Measurements from ENCODE around the gene PRRC2A. TPM values are rescaled to one million over a fixed set of nuclear protein-coding genes. Genes with fewer than 3 reads are reported as not detected.
"Not testable (repeated sequence)": the region's sequence is repeated elsewhere in the genome, so short reads cannot be mapped to it uniquely, and the experiment has no call there.

The PRRC2A gene
- total RNA-seq, 1 donor from 2014 or later = 166 TPM

DNA sequence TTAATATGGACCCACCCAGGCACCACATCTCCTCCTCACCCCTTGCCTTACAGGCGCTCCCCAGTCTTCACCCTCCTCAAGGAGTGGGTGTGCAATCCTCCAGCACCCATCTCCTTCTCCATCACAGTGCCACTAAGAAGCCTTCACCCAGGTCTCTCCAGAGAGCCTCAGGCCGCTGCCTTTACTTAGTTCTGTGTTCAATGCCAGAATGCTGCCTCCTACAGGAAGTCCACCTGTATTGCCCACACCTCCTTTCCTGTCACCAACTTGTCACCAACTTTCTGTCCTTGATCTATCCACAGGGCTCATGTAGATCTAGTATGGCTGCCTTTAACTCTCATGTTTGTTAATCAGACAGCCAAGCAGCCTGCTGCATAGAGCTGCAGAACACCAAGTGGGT, 35.0 kb upstream of the PRRC2A start:
- DNase-seq (ENCODE audit: extremely low read depth, low read depth, low spot score) = no peak

DNA sequence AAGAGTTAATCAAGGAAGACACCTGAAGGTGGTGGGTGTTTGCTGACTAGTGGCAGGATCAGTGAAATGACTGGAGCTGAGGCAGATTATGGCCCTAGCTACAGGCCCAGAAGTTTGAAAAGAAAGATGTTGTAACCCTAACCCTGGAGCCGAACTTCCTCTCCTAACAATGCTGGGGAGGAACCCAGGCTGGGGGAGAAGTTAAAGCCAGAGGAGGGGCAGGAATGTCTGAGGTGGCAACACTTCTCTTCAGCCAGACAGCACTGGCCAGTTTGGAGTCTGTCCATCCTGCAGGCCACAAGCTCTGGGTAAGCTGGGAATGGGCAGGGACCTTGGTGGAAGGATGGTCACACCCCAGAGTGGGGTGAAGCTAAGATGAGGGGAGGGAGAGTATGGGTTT, 34.5 kb upstream of the PRRC2A start, which contains the start of gene LST1:
Gene LST1 (plus strand): TSS at position 270 of the 400 bp plus-strand sequence. CDS start 1,023 bp downstream, outside the sequence.
- no peak for DNase-seq (ENCODE audit: extremely low read depth, low read depth, low spot score)

DNA sequence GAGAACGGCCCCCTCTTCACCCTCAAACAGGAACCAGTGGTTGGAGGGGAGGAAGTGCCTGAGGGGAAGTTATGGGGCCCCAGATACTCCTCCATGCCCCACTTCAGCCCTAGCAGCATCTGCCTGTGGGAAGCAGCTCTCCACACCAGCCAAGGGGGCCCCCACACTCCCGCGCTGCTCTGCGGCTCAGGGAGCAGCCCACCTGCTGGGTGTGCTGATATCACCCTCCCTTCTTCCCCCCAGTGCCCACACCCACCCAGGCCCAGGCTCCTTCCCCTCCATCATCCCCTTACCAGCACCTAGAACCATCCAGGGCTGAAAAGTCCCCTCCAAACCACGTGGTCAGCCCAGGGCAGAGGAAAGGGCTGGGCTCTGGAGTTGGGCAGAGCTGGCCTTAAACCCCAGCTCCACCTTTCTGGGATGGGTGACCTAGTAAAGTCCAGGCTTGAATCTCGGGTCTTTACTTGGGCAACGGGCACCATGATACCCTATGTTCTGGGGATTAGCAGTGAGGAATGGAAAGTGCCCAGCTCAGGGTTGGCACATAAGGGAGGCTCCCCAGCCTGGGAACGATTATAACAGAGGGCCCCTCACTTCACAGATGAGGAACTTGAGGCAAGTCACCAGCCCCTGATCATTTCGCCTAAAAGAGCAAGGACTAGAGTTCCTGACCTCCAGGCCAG, 33.8 kb upstream of the PRRC2A start:
- no peak for DNase-seq (ENCODE audit: extremely low read depth, low read depth, low spot score)

DNA sequence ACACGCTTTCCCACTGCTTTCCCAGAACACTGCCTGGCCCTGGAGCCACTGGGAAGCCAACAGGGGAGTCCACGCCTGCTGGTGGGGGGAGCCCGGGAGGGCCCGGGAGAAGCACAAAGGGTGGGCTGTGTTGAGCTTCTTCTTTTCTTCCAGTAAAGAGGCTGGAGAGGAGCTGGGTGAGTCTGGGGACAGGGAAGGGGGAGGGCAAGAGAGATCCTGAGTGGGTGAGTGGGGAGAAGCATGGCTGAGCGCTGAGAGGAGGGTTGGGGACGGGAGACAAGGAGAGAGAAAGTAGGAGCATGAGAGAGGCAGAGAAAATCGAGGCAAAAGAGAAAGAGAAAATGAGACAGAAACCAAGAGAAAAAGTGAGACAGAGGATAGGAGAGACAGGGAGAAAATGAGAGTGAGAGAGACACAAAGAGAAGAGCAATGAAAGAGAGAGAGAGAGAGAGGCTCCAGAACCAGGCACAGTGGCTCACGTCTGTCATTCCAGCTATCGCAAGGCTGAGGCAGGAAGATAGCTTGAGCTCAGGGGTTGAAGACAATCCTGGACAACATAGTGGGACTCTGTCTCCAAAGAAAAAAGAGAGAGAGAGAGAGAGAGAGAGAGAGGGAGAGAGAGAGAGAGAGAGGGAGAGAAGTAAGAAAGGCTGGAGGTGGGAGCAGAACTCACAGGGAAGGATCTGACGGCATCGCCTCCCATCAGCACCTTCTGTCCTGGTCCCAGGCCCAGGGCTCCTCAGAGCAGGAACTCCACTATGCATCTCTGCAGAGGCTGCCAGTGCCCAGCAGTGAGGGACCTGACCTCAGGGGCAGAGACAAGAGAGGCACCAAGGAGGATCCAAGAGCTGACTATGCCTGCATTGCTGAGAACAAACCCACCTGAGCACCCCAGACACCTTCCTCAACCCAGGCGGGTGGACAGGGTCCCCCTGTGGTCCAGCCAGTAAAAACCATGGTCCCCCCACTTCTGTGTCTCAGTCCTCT, 32.4 kb upstream of the PRRC2A start:
- DNase-seq (ENCODE audit: extremely low read depth, low read depth, low spot score) = no peak

DNA sequence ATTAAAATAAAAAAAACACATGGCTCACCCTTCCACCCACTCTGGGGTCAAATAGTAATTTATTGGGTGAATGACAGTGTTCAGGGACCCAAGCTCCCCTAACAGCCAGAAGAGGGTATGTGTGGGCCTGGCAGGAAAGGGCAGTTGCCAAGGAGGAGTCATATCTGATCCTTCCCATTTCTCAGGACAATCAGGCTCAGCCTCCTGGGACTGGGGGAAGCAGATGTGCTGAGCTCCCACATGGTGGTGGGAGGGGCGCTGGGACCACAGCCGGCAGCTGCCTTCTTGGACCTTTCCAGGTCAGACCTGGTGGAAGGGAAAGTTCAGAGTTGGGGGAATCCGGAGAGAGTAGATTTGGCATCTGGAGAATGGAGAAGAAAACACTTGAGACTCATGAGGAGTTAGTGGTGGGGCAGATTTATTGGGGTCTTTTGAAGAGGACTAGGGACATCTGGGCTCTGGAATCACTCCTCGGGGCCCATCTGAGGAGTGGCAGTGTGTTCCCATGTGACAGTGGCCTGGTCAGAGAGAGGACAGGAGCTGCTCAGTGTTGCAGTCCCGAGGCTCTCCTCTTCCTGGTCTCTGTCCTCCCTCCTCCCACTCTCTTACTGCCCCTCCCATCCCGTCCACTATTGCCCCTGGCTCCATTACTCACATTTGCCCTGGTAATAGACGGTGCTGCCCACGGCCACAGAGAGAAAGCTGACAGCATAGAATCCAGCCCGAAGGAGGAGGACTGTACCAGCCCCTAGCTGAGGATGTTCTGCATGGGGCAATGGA, 31.5 kb upstream of the PRRC2A start:
- DNase-seq (ENCODE audit: extremely low read depth, low read depth, low spot score) = no peak

DNA sequence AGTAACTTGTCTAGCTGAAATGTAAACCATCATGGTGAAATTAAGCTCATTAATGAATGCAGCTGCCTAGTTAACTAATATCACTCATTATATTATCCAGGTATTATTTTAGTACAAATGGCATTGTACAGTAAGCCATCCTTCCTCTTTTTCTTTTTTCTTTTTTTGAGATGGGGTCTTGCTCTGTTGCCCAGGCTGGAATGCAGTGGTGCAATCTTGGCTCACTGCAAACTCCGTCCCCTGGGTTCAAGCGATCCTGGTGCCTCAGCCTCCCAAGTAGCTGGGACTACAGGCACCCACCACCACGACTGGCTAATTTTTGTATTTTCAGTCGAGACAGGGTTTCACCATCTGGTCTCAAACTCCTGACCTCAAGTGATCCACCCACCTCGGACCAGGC, 29.8 kb upstream of the PRRC2A start:
- not testable (repeated sequence) for DNase-seq (ENCODE audit: extremely low read depth, low read depth, low spot score)

DNA sequence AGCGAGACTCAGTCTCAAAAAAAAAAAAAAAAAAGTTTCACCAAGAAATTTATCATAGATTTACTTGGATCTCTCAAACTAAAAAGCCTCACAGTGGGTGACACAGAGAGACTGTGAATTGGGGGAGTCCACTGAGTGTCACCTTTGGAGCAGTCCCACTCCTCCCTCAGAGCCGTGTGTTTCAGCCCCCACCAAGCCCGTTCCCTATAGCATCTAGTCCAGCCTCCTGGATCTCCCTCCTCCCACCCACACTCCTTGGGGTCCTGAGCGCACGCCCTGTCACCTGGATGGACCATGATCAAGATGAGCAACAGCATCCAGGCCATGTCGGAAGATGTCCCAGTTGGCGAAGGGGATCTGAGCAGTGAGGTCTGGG, 28.1 kb upstream of the PRRC2A start:
- no peak for DNase-seq (ENCODE audit: extremely low read depth, low read depth, low spot score)

DNA sequence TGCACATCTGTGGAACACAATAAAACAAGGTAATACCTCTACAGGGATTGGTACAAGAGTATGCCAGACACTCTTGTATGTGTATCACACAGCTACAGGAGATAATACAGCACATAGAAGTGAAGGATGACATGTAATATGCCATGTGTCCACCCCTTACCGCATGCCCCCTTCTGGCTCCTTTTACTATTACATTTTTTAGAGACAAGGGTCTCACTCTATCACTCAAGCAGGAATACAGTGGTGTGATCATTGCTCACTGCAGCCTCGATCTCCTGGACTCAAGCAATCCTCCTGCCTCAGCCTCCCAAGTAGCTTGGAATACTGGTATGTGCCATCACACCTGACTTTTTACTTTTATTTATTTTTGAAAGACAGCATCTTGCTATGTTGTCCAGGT, 23.5 kb upstream of the PRRC2A start:
- no peak for DNase-seq (ENCODE audit: extremely low read depth, low read depth, low spot score)

DNA sequence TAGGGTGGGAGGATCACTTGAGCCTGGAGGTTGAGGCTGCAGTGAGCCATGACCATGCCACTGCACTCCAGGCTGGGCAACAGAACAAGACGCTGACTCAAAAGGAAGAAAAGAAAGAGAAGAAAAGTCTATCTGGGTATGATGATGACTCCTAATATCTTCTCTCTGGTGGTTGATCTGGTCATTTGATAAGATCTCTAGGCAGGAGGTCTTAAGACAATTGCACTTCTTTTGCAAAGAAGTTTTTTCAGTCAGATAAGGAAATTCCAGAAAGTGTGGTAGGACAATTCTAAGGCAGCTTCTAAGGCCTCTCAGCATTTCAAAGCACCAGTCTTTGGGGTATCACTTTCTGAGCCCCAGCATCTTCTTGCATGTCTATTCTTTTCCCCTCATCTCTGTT, 13.2 kb upstream of the PRRC2A start:
- no peak for DNase-seq (ENCODE audit: extremely low read depth, low read depth, low spot score)

DNA sequence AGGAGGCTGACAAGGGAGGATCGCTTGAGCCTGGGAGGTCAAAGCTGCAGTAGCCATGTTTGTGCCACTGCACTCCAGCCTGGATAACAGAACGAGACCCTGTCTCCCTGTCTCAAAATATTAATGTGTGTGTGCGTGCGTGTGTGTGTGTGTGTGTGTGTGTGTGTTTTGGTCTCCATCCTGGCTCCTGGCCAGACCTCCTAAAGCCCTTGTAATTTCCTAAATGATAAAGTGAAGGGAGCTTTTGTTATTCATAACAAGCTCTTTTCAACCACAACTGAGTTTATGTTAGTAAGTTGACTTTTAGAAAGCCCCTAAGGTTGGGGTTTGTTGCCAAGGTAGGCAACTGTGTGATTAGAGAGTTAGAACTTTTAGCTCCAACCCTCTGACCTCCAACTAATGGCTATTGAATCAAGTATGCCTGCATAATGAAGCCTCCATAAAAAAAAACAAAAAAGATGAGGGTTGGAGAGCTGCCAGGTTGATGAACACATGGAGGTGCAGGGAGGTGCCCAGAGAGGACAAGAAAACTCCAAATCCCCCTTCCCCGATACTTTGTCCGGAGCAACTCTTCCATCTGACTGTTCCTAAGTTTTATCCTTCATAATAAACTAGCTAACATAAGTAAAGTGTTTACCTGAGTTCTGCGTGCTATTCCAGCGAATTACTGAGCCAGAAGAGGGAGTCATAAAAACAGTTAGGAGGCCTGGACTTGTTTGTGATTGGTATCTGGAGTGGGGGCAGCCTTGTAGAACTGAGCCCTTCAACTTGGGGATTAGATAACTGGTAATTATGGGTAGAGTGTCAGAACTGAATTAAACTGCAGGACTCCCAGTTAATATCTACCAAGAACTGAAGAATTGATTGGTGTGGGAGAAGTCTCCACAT, 10.8 kb upstream of the PRRC2A start:
- no peak for DNase-seq (ENCODE audit: extremely low read depth, low read depth, low spot score)

DNA sequence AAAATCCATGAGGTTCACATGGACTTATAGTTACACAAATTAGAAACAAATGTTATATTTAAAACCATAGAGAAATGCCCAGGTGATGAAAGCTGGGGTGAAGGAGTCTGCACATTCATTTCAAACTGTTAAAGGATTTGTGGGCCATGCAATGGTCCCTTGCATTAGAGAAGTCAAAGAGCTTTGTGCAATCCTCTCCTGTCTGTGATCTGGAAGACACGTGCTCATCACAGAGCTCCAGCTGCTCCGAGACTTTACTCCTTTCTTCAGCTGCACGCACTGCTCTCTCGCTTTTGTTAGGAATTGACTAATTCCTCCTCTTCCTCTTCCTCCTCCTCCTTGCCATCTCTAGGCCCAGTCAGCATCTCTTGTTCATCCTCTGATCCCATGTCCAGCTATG, 9.5 kb upstream of the PRRC2A start:
- DNase-seq (ENCODE audit: extremely low read depth, low read depth, low spot score) = no peak

DNA sequence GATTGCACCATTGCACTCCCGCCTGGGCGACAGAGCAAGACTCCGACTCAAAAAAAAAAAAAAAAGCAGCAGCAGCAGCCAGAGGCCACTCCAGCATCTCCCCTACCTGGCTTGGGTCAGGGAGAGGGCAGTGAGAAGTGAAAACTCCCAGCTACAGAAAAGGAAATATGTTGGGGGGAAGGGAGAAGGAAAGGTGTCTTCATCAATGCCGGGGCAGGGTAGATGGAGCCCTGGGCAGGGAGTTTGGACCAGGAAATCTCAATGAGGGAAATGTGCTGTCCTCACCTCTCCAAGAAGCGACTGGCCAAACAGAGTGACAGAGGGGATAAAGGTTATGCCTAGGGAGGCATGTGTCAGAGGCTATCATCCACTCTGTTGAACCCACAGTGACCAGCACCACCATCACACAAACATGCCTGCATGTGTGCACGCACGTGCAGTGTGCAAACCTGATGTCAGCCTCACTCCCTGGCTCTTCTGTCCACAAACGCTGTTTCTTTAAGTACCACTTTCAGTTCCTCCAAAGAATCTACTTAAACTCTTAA, 6.4 kb upstream of the PRRC2A start:
- DNase-seq (ENCODE audit: extremely low read depth, low read depth, low spot score) = no peak

DNA sequence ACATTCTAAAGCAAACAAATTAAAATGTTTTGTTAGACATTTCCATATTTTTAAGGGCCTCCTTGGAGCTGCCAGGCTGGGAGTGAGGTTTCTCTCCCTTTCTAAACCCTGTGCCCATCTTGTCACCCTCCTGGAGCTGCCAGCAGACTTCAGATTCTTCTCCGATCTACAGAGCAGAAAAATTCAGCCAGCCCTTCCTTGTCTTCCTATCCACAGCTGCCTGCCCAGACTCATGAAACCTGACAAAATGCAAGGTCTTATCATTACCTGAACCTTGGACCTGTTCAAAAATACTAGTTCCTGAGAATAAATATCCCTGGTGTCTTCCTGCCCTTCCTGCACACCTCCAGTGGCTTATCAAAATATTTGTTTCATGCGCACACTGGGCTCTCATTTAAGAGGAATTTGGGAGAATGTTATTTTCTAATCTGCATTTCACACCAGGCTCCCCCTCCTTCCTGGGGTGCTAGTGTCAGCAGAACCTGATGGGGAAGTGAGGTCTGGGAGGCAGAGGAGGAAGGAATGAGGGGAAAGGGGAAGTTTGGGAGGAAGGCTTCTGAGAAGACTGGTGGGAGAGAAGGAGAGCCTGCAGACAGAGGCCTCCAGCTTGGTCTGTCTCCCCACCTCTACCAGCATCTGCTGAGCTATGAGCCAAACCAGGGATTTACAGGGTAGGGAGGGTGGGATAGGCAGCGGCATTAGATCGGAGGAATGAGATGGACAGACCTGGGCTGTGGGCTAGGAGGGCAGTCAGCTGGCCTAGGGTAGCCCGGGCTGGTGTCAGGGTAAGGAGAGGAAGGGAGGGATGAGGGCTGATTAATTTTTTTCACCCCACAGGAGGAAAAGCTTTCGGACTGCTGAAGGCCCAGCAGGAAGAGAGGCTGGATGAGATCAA, 5.6 kb upstream of the PRRC2A start, which contains the start of gene AIF1:
Gene AIF1 (plus strand): TSS at position 551 of the 895 bp plus-strand sequence. CDS start 96 bp downstream, at position 647.
- no peak for DNase-seq (ENCODE audit: extremely low read depth, low read depth, low spot score)

DNA sequence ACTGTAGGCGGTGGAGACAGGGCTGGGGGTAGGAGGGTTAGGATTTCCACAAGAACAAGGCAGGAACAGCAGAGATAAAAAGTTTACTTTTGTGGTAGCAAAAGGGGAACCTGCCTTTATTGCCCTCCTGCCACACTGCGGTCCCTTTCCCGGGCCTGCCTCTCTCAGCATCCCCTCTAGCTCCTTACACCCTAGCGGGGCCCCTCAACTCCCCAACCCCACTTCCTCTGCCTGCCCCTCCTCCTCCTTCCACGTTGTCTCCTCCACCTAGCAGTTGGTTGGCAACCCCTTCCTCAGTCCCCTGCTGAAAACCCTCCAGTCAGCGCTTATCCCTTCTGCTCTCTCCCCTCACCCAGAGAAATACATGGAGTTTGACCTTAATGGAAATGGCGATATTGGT, 4.8 kb upstream of the PRRC2A start:
- no peak for DNase-seq (ENCODE audit: extremely low read depth, low read depth, low spot score)

DNA sequence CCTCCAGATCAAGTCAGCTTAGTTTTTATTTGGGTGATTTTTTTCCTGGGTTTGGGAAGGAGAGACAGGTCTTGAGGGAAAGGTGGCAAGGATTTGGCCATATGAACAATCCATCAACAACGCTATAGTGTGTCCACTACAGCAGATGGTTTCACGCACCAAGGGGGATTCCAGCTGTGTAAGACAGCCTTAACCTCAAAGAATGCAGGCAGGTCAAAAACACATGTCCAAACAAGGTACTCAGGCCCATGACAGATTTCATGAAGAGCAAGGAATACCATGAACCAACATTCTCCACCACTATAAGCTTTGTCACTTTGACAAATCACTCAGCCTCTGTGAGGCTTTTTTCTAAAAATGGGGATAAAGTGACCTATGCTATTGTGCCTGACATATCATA, 3.5 kb upstream of the PRRC2A start:
- DNase-seq (ENCODE audit: extremely low read depth, low read depth, low spot score) = no peak

DNA sequence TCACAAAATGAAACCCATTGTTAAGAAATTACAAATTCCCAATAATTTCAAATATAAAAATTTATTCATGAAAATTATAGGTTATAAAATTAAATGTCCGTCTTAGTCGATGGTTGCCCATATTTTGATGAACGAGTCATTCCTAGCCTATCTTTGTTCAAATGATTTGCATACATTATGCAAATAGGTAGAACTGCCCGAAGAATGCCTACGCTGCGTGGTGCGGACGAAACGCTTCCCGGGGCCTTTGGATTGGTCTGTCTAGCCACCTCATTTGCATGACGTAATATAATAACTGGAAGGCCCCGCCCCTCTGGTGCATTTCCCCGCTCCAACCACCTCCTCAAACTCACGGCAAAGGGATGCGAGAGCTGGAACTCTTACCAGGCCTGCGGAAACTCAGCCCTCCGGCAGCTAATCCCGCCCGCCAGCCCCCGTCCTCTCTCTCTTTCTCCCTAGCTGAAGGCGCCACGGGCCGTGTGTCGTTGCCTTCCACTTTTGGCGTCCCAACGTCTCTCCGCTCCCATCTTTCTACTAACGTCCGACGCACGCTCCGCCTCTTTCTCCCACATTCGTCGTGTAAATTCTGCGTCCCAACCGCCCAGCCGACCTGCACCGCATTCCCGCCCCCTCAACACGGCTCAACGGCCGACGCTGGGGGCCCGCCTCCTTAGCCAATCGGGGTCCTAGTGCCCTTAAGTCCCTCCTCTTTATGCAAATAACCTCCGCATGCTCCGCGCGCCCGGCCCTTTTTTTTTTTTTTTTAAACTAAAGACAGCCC, 520 bp upstream of the PRRC2A start:
- peak; percentile 93 for DNase-seq (ENCODE audit: extremely low read depth, low read depth, low spot score)

DNA sequence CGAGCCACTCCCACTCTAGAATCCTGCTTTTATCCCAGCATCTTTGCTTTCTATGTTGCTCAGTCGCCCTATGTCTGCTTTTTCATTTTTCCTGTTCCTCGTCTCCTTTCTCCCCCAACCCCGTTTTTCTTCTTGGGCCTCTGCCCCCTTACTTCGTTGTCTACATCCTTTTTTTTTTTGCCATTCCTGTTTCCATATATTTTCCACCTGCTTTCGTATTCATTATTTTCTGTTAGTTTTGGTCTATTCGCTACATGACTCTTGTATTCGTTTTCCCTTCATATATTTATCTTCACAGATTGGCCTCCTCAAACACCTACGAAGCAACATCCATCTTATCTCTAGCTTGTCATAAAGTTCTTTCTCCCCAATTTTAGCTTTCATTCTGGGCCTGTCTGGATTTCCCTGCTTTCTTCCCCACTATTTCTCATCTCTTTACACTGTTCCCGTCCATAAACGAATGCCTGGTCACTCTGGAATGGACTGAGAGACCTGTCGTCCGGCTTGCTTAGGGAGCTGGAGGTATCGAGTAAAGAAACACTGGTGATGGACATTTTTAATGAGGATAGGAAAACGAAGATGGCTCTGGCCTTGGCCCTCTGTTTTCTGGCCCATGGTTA, 915 bp downstream of the PRRC2A start:
- DNase-seq (ENCODE audit: extremely low read depth, low read depth, low spot score) = no peak

DNA sequence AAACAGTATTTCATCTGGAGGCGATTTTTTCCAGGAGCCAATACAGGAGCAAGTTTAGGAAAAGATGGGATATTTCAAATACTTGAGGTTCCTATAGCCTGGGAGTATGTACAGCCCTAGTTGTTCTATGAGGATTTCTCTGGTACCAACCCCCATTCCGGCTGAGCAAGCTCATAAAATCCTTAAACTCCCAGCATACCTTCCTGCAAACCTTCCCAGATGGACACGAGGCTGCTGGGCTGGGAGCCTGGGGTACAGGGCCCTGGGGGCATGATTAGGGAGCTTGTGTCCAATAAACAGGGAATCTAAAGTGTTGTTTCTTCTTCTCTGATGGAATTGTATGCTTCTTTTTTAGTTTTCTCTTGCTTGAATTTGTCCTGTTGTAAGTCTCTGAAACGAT, 1.5 kb downstream of the PRRC2A start:
- no peak for DNase-seq (ENCODE audit: extremely low read depth, low read depth, low spot score)

Data from glomerular endothelial cell (primary cell).